GM21367 (cell line): ENCODE results near the gene LGALS9.

Experiments used
- ATAC-seq: cut with Tn5 transposase; IDR thresholded peaks from one replicate; pipeline ENCODE4 v1.9.1; 2021; ENCODE audit not compliant: unreplicated experiment

LGALS9 gene

DNA sequence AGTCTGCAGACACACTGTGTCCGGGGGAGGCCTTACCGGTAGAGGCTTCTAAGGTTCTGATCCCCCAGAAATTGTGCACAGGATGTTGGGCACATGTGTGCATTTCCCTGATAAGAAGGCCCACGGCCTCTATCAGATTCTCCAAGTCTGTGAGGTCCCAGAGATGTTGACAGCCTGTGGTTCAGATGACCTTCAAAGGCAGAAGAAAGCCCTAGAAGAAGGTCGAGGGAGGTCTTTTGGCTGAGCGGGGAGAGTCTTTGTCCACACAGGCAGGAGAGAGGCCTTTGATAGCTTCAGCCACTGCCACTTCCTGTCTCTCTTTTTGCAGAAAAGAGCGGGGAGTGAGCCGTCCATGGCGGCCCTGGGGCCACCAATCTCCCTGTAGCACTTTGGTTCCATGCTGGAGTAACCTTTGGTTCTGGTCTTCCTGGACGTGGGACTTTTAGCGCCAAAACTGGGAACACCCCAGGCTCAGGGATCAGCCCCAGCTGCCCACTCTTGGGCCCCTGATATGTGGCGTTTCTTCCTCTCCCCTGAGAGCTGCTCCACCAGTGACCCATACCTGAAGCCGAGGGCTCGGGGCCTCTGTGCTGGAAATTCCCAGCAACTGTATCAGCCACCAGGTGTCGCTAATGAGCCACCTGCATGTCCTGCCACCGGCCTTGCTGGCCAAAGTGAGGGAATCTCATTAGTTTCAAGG is 28.1 kb upstream of the LGALS9 start:
- ATAC-seq, result no peak

DNA sequence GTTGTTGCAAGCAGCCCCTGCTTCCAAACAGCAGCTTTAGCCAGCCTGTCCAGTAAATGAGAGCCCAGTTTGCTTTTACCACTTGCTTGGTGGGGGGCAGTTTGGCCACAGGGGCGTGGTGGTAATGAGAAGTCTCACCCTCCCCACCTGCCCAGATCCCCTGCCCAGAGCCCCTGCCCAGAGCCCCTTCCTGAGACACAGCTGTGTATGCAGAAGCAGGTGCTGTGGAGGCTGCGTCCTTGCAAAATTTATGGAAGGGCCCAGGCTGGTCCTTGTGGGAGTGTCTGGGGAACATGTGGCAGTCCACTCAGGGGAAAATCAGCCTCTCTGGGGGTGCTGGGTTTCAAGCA is 27.6 kb upstream of the LGALS9 start:
- no peak for ATAC-seq

DNA sequence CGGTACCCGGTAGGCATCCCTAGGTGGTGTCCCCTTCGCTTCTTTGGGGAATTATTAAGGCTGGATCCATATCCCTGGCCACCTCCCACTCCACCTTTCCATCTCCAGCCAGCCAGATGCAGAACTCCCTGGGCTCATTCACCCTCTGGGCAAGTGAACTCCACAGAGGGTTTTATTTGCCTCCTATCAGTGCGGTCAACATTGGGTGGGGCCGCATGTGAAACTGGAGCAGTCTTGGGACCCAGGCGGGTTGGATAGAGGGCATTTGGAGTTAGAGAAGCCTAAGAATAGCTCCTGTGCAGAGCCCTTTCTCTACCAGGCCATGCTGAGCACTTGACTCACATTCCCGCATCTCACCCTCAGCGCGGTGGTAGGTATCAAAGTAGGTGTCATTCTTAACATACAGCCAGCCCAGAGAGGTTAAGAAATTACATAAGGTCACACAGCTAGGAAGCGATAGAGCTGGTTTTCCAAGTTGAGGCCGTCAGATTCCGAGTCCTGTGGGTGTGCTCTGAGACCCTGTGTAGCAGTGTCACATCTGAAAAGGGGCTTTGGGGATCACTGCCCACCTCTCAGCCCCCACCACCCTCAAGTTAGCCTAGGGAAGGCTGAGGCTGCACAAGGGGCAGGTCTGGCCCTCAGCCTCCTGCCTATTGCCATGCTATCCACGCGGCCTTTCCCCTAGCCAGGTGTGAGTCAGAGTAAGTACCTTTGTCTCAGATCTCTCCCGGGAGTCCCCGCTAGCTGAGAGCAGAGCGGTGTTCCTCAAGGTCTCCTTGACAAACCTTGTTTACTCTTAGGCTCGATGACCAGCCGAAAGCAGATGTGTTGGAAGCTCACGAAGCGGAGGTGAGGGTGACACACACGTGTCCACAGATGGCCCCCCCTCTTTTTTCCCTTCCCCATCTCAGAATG is 26.9 kb upstream of the LGALS9 start:
- no peak for ATAC-seq

DNA sequence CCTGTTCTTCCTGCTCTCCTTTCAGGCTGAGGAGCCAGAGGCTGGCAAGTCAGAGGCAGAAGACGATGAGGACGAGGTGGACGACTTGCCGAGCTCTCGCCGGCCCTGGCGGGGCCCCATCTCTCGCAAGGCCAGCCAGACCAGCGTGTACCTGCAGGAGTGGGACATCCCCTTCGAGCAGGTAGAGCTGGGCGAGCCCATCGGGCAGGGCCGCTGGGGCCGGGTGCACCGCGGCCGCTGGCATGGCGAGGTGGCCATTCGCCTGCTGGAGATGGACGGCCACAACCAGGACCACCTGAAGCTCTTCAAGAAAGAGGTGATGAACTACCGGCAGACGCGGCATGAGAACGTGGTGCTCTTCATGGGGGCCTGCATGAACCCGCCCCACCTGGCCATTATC is 25.6 kb upstream of the LGALS9 start:
- ATAC-seq, result no peak

DNA sequence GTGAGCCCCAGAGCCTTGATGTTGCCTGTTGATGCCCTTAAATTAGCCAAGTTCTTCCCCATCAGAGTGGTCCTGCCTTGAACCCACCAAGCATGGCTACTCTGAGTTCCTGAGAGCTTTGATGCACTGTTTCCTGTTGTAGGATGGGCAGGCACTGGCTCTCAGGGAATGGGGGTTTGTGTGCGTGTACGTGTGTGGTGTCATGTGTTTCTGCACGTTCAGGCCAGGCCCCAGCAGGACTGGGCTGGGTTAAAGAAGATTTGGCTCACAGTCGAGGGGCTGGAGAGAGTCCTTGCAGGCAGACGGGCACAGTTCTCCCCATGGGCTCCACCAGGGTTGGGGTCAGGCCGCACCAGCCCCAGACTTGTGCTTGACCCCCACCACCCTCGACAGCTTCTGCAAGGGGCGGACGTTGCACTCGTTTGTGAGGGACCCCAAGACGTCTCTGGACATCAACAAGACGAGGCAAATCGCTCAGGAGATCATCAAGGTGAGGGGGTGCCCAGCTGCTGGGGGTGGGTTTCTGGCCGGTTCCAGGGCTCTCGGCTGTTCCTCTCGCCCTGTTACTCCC is 23.4 kb upstream of the LGALS9 start:
- no peak for ATAC-seq

DNA sequence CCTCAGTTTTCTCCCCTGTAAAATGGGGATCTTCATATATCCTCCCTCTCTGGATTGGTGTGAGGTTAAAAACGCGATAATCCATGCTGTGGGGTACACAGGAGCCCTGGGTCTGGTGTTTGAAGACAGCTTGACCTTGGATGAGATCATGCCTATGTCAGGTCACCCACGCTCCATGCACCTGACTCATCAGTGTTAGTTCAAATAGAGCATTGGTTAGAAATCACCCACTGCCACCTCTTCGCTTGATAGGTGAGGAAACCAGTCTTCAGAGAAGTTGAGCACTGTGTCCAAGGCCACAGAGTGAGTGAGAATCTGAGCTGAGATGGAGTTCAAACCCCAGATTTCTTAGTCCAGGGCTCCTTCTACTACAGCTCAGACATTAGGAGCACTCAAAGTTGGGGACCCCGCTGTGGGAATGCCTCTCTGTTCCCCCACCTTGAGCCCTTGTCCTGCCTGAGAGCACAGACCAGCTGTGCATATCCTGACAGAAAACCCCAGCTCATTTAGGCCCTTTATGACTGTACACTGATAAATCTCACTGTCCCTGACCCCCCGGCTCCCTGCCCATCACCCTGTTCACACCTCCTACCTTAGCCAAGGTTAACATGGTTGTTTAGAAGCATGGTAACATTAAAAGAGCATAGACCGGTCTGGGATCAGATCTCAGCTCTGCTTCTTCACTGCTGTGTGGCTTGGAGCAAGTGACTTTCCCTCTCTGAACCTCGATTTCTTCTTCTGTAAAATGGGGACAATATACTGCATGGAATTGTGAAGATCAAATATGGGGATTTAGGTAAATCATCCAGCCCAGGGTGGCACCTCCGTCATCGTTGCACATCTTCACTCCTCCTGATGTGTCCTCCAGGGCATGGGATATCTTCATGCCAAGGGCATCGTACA is 22.4 kb upstream of the LGALS9 start:
- ATAC-seq, result no peak

DNA sequence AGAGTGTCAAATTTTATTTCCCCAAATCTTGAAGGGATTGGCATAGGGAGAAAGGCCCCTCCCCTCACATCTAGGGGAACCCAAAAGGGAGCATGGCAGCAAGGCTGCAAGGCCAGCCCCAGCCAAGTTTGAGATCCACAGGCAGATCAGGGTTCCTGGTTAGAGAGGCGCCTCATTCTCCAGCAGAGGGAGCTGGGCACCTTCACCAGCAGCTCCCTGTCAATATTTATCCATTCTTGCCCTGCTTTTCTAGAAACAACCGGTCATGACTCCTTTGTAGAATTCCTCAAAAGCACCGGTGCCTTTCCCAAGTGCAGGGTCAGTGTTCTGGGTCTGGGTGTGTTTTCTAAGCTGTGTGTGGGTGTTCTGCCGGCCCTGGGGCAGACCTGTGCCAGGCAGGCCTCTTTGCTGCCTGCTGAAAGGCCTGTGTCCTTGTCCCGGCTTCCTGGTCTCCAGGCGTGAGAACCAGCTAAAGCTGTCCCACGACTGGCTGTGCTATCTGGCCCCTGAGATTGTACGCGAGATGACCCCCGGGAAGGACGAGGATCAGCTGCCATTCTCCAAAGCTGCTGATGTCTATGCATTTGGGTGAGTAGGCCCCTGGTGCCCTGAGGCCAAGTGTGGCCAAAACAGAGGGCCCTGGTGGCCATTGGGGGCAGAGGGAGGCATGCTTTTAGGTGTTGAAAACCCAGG is 21.2 kb upstream of the LGALS9 start:
- no peak for ATAC-seq

DNA sequence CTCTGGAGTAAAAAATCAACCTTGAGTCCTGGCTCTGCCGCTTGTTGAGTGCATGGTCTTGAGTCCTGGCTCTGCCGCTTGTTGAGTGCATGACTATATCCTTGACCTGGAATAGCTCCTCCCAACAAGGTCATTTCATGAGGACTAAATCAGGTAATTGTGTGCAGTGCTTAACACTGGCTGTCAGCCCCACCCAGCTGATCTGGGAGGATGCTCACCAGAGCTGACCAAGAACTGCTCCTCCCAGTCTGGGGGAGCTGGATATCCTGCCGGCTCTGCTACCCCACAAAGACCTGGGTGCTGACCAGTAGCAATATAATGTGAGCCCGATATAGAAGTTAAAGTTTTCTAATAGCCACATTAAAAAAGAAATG is 20.7 kb upstream of the LGALS9 start:
- no peak for ATAC-seq

DNA sequence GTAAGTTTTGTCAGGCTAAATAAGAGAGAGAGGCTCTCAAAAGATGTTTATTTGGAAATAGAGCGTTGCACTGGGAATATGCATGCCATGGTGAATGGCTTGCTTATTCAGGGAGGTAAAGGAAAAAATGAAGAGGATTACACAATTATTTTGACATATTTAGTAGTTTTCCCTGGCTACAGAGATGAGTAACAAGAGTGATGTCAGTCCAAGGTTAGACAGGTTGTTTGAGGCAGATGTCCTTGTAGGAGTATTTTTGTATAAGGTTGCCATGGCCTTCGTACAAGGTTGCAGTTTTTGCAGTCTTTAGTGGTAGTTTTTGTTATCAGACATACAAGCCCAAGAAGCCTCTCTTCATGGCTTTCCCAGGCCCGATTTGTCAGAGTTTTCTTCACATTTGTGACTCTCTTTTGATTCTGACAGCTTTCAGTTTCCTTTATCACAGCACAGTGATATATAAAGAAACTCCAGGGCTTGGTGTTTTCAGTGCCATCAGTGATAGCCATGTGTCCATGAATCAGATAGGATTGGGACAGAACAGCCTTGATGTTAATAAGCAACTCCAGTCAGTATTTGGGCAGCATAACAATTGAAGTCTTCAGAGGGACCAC is 18.7 kb upstream of the LGALS9 start:
- ATAC-seq, result no peak

DNA sequence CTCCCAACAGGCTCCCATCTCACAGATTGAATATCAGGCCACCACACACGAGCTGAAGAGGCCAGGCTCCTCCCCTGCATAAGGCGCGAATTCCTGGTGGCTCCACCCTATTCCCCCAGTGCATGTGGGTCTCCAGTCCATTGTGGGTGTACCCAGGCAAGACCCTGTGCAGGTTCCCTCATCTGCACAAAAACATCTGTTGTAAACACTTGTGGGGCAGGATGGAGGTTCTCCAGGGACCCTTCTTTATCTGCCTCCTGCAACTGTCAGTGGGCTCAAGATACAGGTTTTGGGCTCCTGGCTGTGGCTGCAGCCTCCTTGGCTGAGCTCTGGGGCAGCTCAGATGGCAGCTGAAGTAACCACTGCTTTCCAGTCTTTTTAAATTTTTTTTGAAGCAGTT is 17.6 kb upstream of the LGALS9 start:
- no peak for ATAC-seq

DNA sequence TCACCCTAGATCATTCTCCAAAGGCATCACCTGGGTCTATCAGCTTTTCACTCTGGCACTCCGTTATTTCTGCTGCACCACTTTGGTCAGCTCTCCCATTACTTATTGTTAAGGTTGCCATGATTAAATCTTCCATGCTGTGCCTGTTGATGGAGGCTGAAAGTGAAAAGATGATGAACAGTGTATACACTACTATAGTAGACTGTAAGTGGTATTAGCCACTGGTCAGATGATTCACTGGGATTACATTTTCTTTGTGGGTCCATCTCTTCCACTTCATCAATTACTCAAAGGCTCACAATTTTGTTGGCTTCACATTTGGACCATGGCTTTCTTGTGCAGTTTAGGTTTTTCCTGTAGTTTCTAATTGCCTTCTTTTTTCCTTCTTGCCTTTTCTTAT is 15.9 kb upstream of the LGALS9 start:
- no peak for ATAC-seq

DNA sequence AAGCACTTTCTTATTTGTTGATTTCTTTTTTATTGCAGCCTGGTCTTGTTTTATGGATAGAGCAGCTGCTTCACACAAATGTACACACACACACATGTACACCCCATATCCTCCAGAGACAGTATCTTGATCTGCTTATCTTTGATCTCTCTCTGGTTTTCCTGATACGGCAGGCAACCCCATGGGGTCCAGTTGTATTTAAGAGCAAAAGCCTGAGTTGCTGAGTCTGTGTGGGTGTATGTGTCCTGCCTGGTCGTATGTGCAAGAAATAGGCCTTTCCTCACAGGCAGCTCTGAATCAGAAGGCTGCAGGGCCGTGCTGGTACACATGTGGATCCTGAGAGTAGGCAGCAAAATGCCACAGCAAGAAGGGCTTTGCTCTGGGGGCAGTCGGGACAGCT is 14.6 kb upstream of the LGALS9 start:
- ATAC-seq, result no peak

DNA sequence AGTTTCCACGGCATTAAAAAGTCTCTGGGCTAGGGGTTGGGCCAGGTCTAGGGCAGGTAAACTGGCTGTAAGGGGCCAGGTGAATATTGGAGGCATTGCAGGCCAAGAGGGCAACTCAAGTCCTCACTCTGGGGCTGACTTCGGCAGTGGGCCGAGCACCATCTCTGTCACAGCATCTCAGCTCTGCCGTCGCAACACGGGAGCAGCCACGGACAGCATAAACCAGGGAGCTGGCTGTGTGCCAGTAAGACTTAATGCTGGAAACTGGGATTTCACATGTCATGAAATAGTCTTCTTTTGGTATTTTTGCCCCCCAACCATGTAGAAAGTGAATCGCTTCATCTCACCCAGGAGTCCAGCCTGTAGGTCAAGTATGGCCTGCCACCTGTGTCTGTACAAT is 12.6 kb upstream of the LGALS9 start:
- ATAC-seq, result no peak

DNA sequence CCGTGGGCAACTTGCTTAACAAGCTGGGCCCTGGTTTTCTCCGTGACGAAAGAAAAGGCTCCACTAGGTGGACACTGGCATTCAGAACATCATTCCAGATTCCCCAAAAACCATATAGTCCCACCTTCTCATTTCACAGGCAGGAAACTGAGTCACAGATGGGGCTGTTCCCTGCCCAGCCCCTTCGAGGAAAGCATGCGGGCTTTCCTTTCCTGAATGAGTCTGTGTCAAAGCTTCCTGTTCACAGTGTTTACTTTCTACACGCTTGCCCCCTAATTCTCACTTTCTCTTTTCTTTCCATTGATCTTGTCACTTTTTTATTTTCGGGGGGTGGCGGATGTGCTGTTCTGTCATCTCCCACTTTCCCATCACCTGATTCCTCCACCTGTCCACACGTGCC is 10.3 kb upstream of the LGALS9 start:
- ATAC-seq, result no peak

DNA sequence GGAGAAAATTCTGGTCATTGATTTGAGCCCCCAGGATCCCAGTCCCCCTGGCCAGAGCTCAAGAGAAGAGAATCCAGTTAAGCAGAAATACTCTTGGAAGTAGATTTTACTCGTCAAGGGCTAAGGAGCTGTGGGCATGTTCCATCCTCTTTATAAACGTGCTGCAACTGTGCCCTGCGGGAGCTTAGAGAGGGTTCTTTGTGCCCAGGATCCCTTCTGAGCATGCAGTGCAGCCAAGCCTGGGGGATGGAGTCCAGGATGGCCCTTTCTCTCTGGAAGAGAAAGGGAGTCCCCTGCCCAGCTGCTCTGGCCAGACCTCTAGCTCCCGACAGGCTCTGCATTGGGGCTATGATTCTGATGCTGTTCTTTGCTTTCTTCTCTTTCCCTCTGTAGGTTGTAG is 9.5 kb upstream of the LGALS9 start:
- no peak for ATAC-seq

DNA sequence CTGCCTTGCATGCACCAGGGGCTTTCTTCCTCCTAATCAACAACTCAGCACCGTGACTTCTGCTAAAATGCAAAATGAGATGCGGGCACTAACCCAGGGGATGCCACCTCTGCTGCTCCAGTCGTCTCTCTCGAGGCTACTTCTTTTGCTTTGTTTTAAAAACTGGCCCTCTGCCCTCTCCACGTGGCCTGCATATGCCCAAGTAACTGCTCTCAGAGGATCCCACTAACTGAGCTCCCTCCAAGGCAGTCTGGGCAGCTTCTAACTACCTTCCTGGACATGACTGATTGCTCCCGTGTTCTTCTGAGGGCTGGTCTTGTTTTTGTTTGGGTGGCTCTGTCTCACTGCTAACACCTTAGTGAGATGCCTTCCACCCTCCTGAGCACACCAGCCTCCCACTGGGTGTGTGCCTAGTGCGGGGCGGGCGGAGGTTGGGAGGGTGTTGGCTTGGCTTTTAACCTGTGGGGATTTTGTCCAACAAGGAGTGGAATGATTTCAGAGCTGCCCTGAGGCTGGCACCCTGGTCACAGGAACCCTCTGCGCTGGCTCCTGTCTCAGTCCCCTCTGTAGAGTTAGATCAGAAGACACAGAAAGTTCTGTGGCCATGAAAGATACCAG is 8.9 kb upstream of the LGALS9 start:
- no peak for ATAC-seq

DNA sequence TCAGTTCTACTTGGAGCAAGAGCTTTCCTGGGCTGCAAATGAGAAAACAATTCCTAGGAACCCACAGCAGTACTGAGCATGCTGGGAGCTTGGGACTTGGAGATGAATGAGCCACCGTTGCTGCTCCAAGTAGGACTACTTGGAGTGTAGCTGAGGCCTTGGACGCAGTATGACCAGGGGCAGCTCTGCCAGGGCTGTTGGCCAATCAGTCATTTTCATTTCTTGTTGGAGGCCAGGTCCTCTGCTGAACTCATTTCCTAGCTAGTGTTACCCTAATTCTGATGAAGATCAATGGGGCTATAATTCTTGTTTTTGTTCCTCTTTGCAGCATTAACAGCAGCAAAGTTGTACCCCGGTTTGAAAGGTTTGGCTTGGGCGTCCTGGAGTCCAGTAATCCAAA is 8.0 kb upstream of the LGALS9 start:
- ATAC-seq, result no peak

DNA sequence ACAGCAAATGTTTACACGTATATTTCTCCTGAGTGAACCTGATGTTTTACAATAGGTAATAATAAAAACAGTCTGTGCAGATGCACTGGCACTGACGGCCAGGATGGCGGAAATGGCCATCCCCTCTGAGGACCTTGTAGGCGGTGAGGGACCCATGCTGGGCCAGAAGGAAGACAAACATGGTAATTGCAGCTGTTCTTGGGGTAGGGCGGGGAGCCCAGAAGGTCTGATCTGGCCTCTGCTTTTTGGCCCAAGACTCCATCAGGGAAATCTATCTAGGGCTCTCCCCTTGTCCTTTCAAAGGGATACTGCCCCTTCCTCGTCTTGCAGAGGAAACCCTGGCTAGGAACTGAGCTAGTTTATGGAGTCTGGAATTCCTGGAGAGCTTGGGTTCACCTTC is 7.4 kb upstream of the LGALS9 start:
- ATAC-seq, result no peak

DNA sequence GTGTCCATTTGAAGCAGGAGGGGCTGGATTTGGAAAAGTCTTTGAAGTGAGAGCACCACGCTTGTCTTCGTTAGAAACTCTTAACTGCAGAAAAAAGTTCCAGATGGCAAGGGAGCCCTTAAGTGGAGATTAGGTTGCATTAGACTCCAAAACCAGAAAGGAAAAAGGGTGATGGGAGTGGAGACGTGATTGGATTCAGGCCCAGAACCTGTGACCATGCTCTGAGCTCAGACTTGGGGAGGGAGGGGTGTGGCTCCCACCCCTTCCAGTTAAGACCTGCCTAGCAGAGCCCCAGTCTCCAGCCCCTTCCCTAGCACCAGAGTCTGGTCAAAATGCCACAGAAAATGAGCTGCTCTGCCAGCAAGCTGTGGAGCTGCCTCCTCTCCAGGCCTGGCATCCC is 6.4 kb upstream of the LGALS9 start:
- ATAC-seq, result no peak

DNA sequence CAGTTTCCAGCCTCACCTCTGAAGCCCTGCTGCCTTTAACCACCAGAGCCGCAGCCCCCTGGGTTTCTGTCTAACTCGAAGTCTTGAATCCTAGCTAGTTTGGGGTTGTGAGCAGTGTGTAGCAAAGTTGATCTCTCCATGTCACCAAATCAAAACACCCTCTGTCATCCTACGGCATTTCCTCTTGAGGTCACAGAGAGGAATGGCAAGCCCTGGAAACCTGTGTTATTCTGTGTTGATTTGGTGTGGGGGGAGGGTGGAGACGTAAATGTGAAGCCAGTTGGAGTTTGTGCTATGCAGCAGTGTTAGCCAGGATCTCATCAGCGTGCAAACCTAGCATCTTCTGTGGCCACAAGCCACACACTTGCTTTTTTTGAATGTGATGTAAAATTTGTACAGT is 5.1 kb upstream of the LGALS9 start:
- no peak for ATAC-seq
